WTC11 (cell line): Measurements from ENCODE around the gene DGKG.

ENCODE experiments used
- GTF2I ChIP-seq: fragments of 250-450 bp; sonication (Bioruptor Pico); conservative IDR thresholded peaks from 2 replicates; pipeline ENCODE4 v1.4.0; 2021; ENCODE audit warnings: mild to moderate bottlenecking
- TF ChIP-seq, protein P1 (sequence below): sonication (generic); formaldehyde crosslinking; IDR thresholded peaks from 2 replicates; pipeline ENCODE4 v1.8.1; 2023; ENCODE audit warnings: mild to moderate bottlenecking, missing genetic modification reagents, moderate library complexity
- TF ChIP-seq, protein P2 (sequence below): sonication (generic); formaldehyde crosslinking; IDR thresholded peaks from 2 replicates; pipeline ENCODE4 v1.8.0; 2022; ENCODE audit warnings: mild to moderate bottlenecking, missing genetic modification reagents
- TF ChIP-seq, protein P3 (sequence below): sonication (generic); formaldehyde crosslinking; IDR thresholded peaks from 2 replicates; pipeline ENCODE4 v1.8.1; 2023; ENCODE audit warnings: mild to moderate bottlenecking, missing genetic modification reagents, borderline replicate concordance

DNA sequence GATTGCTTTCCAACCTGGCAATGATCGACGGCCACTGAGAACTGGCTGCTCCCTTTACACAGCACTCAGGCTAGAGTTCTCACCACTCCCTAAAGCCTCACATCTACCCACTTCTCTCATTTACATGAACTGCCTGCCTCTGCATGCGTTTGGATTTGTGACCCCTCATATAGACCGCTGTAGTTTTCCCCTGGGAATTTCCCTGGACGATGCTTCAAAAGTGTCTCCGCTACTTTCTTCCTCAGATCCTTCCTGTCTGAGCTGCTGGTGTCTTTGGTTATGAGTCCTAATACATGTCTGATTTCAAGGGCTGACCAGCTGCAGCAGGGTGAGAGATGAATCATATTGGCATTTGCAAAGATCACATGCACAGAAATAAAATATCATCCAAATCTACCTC, 136.4 kb downstream of the DGKG start:
- TF ChIP-seq, protein P1, sequence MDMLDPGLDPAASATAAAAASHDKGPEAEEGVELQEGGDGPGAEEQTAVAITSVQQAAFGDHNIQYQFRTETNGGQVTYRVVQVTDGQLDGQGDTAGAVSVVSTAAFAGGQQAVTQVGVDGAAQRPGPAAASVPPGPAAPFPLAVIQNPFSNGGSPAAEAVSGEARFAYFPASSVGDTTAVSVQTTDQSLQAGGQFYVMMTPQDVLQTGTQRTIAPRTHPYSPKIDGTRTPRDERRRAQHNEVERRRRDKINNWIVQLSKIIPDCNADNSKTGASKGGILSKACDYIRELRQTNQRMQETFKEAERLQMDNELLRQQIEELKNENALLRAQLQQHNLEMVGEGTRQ: no peak
- TF ChIP-seq, protein P2, sequence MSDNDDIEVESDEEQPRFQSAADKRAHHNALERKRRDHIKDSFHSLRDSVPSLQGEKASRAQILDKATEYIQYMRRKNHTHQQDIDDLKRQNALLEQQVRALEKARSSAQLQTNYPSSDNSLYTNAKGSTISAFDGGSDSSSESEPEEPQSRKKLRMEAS: no peak
- TF ChIP-seq, protein P3, sequence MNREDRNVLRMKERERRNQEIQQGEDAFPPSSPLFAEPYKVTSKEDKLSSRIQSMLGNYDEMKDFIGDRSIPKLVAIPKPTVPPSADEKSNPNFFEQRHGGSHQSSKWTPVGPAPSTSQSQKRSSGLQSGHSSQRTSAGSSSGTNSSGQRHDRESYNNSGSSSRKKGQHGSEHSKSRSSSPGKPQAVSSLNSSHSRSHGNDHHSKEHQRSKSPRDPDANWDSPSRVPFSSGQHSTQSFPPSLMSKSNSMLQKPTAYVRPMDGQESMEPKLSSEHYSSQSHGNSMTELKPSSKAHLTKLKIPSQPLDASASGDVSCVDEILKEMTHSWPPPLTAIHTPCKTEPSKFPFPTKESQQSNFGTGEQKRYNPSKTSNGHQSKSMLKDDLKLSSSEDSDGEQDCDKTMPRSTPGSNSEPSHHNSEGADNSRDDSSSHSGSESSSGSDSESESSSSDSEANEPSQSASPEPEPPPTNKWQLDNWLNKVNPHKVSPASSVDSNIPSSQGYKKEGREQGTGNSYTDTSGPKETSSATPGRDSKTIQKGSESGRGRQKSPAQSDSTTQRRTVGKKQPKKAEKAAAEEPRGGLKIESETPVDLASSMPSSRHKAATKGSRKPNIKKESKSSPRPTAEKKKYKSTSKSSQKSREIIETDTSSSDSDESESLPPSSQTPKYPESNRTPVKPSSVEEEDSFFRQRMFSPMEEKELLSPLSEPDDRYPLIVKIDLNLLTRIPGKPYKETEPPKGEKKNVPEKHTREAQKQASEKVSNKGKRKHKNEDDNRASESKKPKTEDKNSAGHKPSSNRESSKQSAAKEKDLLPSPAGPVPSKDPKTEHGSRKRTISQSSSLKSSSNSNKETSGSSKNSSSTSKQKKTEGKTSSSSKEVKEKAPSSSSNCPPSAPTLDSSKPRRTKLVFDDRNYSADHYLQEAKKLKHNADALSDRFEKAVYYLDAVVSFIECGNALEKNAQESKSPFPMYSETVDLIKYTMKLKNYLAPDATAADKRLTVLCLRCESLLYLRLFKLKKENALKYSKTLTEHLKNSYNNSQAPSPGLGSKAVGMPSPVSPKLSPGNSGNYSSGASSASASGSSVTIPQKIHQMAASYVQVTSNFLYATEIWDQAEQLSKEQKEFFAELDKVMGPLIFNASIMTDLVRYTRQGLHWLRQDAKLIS: no peak
- TF ChIP-seq GTF2I (CRISPR knock-in tag): no peak
